GM18519 (cell line): ENCODE results near the gene TBCB.
"Not testable (repeated sequence)": the region's sequence is repeated elsewhere in the genome, so short reads cannot be mapped to it uniquely, and the experiment has no call there.

Experiments
- ATAC-seq: cut with Tn5 transposase; IDR thresholded peaks from one replicate; pipeline ENCODE4 v1.9.1; 2021; ENCODE audit warnings: mild to moderate bottlenecking, moderate library complexity; ENCODE audit not compliant: unreplicated experiment, low FRiP score

TBCB gene, protein sequence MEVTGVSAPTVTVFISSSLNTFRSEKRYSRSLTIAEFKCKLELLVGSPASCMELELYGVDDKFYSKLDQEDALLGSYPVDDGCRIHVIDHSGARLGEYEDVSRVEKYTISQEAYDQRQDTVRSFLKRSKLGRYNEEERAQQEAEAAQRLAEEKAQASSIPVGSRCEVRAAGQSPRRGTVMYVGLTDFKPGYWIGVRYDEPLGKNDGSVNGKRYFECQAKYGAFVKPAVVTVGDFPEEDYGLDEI

DNA sequence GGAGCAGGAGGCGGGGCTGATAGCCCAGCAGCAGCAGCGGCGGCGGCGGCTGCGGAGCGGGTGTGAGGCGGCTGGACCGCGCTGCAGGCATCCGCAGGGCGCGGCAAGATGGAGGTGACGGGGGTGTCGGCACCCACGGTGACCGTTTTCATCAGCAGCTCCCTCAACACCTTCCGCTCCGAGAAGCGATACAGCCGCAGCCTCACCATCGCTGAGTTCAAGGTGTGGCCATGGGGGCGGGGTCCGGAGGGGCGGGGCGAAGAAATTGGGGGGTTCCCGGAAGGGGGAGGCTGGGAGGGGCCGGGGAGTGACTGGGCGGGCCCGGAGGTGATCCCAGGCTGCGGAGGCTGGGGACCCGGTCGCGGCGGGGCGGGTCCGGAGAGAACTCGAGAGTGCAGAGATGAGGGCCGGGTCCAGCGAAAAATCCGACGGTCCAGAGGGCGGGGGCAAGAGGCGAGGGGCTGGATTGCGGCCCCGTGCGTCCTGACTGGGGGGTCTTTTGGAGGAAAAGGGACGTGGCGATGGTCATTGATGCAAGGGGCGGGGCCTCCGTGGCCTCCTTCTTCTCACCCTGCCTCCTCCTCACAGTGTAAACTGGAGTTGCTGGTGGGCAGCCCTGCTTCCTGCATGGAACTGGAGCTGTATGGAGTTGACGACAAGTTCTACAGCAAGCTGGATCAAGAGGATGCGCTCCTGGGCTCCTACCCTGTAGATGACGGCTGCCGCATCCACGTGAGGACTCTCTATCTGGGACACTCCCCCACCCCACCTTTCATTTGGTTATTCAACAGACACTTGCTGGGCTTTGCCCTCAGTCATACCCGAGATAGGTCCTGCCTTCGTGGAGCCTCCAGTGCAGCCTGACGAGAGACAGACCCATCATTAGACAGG, at the start of gene TBCB:
Gene TBCB, plus strand, starts transcription at position 16 of the 891 bp plus-strand sequence. Its CDS starts 93 bp downstream, at position 109.
- ATAC-seq: no peak

- ATAC-seq: no peak
These were observed 47.6 kb upstream of the TBCB start for GRCh38 chr19:36067681-36068080.

- not testable (repeated sequence) for ATAC-seq
These were observed 46.3 kb upstream of the TBCB start for GRCh38 chr19:36068810-36069499.

DNA sequence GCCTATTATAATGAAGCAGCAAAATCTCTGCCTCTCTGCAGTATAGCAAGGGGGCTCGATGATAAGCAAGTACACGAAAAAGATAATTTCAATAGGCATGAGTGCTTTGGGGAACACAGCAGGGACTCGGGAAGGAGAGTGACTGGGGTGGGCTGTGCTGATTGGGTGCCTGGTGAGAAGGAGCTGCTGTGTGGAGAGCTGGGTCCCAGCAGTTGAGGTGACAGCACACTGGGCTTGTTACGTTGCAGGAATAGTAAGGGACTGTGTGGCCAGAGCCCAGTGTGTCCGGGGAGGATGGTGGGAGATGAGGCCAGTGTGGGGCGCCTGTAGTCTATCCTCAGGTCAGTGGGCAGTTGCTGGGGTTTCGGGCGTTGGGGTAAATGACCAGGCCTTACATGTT, 43.2 kb upstream of the TBCB start:
- no peak for ATAC-seq

DNA sequence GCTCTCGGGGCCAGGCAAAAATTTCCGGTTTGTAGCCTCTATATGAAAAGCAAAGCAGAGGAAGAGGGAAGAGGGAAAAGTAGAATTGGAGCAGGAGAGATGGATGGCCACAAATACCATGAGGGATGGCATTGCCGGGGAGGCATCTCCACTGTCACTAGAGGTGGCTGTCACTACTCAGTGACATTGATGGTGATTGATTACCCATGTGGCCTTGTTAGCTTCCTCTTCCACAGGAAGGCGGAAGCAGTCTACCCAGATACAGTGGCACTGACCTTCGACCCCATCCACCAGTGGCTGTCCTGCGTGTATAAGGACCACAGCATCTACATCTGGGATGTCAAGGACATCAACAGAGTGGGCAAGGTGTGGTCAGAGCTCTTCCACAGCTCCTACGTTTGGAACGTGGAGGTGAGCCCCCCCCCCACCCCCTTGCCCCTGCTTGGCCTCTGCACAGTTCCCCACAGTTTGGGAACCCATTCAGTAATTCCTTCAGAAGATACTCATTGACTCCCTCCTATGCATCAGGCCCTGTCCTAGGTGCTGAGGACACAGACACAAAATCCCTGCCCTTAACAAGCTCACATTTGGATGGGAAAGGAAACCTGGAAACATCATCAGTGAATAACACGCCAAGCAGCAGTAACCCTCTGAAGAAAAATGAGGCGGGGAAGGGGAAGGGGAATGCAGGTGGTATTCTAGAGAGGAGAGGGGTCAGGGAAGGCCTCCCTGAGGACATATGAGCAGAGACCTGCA, 42.0 kb upstream of the TBCB start:
- no peak for ATAC-seq

DNA sequence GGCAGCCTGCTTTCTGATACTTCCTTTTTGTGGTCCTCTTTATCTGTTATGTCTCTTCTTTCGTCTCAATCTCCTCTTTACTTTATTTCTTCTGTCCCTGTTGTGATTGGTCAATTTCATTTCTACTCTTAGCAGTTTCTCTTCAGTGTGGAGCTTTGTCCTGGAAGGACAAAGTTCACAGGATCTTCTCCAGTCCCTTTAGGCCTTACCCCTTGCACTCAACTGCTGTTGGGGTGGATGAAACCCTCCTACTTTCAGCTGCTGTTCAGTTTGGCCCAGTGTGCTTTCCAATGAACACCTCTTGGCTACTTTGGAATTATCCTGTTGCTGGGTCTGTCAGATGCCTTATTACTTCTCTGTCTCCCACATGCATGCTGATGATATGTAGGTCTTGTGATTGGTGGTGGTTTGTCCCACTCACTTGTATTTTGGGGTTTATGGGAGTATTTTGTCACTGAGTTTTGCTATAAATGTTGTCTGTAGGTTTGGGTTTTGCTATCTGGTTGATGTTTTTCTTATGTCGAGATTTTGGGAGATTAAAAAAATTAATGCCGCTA, 35.8 kb upstream of the TBCB start:
- no peak for ATAC-seq

DNA sequence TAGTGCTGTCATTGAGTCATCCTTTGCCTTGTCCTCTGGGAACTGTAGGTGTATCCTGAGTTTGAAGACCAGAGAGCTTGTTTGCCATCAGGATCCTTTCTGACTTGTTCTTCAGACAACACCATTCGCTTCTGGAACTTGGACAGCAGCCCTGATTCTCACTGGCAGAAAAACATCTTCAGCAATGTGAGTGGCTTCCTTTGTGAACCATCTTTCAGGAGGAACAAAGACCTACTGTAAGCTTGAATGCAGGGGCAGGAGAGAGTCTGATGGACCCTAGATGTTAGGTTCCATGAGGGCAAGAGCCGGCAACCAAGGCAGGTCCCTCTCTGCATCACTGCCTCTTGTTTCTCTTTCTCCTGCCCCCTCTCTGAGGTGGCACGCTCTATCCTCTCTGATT, 33.9 kb upstream of the TBCB start:
- ATAC-seq: no peak

DNA sequence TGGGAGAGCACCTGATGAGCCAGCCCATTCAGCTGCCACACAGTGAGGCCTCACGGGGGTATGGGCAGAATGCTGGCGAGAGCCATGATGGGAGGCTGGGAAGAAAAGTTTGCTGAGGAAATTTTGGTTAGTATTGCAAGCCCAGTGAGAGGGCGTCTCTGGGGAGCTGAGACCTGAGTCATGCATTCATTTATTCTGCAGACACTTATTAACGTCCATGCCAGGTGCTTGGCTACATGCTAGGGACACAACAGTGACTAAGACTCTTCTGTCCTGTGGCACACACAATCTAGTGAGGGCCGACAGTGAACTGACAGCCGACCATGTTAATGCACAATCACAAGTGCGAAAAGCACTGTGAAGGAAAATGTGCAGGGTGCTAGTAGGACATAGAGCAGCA, 33.4 kb upstream of the TBCB start:
- ATAC-seq: no peak

DNA sequence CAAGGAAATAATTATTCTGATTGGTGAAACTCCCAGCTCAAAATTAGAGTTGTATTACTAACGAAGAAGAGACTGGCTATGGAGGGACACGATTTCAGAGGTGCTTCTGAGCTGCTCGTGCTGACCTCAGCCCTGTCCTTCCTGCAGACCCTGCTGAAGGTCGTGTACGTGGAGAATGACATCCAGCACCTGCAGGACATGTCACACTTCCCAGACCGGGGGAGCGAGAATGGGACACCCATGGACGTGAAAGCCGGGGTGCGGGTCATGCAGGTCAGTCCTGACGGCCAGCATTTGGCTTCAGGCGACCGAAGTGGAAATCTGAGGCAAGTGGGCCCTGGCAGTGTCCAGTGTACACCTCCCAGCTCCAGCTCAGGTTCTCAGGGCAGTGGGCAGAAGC, 32.4 kb upstream of the TBCB start:
- ATAC-seq: no peak

DNA sequence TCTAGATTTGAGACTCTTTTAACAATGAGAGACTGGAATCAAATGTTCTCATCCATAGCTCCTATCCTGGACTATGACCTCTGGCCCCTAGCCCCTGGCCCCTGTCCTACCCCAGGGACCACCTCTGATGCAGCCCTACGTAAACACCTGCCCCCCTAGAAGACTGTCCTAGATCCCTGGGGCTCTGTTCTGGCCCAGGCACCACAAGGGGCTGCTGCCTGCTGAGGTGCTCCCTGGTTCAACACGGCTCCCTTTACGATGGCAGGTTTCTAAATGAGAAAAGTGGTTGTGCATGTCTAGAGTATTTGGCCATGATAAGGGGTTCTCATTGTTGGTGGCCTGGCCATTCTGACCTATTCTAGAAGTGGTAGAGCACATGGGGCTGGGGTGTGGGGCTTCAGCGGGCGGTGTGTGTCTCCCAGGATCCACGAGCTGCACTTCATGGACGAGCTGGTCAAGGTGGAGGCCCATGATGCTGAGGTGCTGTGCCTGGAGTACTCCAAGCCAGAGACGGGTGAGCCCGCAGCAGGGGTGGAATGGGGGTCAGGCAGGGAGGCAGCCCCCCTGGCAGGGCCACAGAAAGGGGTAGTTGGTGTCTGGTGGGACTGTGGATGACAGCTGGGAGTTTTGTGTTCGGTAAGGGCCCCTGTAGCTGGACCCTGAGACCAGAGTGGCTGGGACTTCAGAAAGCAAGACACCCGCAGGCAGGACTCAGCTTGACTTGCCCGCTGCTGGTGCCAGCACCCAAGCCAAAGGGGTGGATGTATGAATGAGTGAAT, 30.8 kb upstream of the TBCB start:
- ATAC-seq: no peak

- ATAC-seq: no peak
These were observed 28.9 kb upstream of the TBCB start for GRCh38 chr19:36086326-36086725.

DNA sequence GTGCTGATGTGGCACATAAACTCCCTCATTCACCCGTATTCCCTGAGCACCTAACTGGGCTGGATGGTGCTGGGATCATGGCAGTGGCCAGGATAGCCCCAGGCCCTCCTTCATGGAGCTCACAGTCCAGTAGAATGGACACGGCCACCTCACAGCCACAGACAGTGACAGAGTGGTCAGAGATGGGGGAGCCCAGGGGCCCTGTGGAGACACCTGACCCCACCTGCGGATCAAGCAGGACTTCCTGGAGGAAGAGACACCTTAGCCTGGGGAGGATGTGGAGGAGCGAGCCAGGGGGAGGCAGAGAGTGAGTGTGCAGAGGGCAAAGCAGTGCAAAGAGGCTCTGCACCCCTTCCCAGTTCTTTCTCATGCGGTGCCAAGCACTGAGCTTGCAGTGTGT, 25.4 kb upstream of the TBCB start:
- ATAC-seq: no peak

- no peak for ATAC-seq
These were observed 24.2 kb upstream of the TBCB start for GRCh38 chr19:36090910-36091695.

- no peak for ATAC-seq
These were observed 22.7 kb upstream of the TBCB start for GRCh38 chr19:36092566-36092965.

- no peak for ATAC-seq
These were observed 22.1 kb upstream of the TBCB start for GRCh38 chr19:36093146-36093662.

- ATAC-seq: no peak
These were observed 21.6 kb upstream of the TBCB start for GRCh38 chr19:36093687-36094086.

DNA sequence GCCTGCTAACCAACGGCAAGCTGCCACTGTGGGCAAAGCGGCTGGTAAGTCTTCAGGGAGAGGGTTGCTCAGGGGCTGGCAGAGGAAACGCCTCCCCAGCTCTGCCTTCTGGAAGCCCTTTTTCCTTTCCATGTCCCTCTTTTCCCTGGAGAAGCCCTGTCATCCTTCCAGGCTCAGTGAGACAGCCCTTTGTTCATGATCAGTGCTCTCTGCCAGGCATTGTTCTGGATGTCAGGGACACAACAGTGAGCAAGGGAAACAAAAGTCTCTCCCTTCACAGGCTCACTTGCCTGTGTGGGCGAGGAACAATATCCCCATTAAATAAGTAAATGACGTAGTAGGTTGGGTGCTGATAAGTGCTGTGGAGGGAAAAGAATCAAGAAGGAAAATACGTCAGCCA, 18.2 kb upstream of the TBCB start:
- ATAC-seq: no peak

- ATAC-seq: no peak
These were observed 16.0 kb upstream of the TBCB start for GRCh38 chr19:36099166-36099785.
